ACC112 (cell line): ENCODE measurements around the gene SCAP.

Experiments
- H2AFZ ChIP-seq: fragments of 200-600 bp; sonication (generic); one replicate; pipeline ENCODE4 v1.6.0; 2017; ENCODE audit warnings: antibody characterized with exemption, low read length; ENCODE audit not compliant: unreplicated experiment
- H3K27ac ChIP-seq: fragments of 200-600 bp; sonication (generic); 2 replicates; pipeline ENCODE4 v1.5.1; 2014; ENCODE audit warnings: low read depth, mild to moderate bottlenecking, antibody characterized with exemption, low read length, moderate library complexity
- H3K27me3 ChIP-seq: fragments of 200-600 bp; sonication (generic); 2 replicates; pipeline ENCODE4 v1.6.1; 2014; ENCODE audit warnings: mild to moderate bottlenecking, antibody characterized with exemption, low read length, moderate library complexity, mixed read lengths; ENCODE audit not compliant: insufficient read depth
- H3K36me3 ChIP-seq: fragments of 200-600 bp; sonication (generic); 2 replicates; pipeline ENCODE4 v1.6.1; 2016; ENCODE audit warnings: mild to moderate bottlenecking, antibody characterized with exemption, low read length, moderate library complexity, mixed read lengths; ENCODE audit not compliant: insufficient read depth
- H3K4me1 ChIP-seq: fragments of 200-600 bp; sonication (generic); one replicate; pipeline ENCODE4 v1.6.1; 2016; ENCODE audit warnings: low read length, mixed read lengths; ENCODE audit not compliant: insufficient read depth, unreplicated experiment, control insufficient read depth
- H3K4me3 ChIP-seq: fragments of 200-600 bp; sonication (generic); 2 replicates; pipeline ENCODE4 v1.5.1; 2014; ENCODE audit warnings: mild to moderate bottlenecking, low read depth, low read length
- H3K79me2 ChIP-seq: fragments of 200-600 bp; sonication (generic); one replicate; pipeline ENCODE4 v1.6.0; 2016; ENCODE audit warnings: low read length; ENCODE audit not compliant: control insufficient read depth, unreplicated experiment, insufficient read depth

SCAP gene

GRCh38 chr3:47365213-47366153 lies 110.3 kb downstream of the SCAP start:
- peak overlapping the region; percentile 26 for H3K27ac ChIP-seq

More at GRCh38 chr3:47365213-47366153, 110.3 kb downstream of the SCAP start:
- Histone ChIP-seq H2AFZ (no peak overlapping the region), H3K4me3 (no peak overlapping the region), H3K27me3 (no peaks in the 10 kb centered on the region), H3K79me2 (no peaks in the 10 kb centered on the region), H3K36me3 (no peaks in the 10 kb centered on the region), H3K4me1 (peaks cover 5% of the 10 kb centered on the region)
